ENCODE data around the gene SP8.

Gene SP8

DNA sequence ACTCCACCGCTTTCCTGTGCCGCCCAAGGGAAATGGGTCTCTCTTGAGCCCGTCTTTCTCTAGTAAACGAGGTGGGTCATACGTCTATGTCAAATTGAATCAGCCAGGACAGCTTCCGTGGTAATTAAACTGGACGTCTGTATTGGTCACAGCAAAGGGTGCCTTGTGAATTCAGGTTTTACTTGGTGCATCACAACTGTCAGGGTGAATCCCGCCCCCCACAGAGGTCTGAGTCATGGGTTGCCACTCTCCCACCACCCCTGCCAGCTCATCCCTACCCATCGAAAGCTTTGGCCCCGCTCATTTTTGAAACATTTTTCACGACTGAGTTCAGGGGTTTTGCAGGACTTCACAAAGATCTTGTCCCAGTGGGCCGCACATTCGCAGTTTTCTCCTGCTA, 8.0 kb upstream of the SP8 start:
- no peaks in the 10 kb centered on the region for H4K20me1 ChIP-seq (ENCODE audit: insufficient read depth)
- no peak overlapping the region for H3K4me3 ChIP-seq (IDR thresholded peaks at IDR 0.05; ENCODE audit: insufficient read depth, low read depth, low read length)
- H3K4me2 ChIP-seq, result no peak overlapping the region
- no peaks in the 10 kb centered on the region for H3K79me2 ChIP-seq (ENCODE audit: insufficient read depth, low read depth)
- no peak overlapping the region for H3K9ac ChIP-seq
- peaks cover 23% of the 10 kb centered on the region for H3K4me1 ChIP-seq (ENCODE audit: low read depth, poor library complexity, severe bottlenecking)
- no peaks in the 10 kb centered on the region for H3K36me3 ChIP-seq (ENCODE audit: insufficient read depth)
- H3K27me3 ChIP-seq (ENCODE audit: insufficient read depth, low read depth), result no peaks in the 10 kb centered on the region
- no peak overlapping the region for H2AFZ ChIP-seq (ENCODE audit: low read depth)
- TF ChIP-seq CTCF (conservative IDR thresholded peaks at IDR 0.05; ENCODE audit: low read depth, low read length), result no peak
- H3K27ac ChIP-seq, result no peak overlapping the region

- Histone ChIP-seq H3K4me1 (ENCODE audit: low read depth, poor library complexity, severe bottlenecking) (peaks cover 19% of the 10 kb centered on the region), H4K20me1 (ENCODE audit: insufficient read depth) (no peaks in the 10 kb centered on the region), H3K36me3 (ENCODE audit: insufficient read depth) (no peaks in the 10 kb centered on the region), H3K9ac (no peak overlapping the region), H3K27ac (no peak overlapping the region), H3K4me2 (no peak overlapping the region), H3K4me3 (IDR thresholded peaks at IDR 0.05; ENCODE audit: insufficient read depth, low read depth, low read length) (no peak overlapping the region), H2AFZ (ENCODE audit: low read depth) (no peak overlapping the region), H3K79me2 (ENCODE audit: insufficient read depth, low read depth) (no peaks in the 10 kb centered on the region), H3K27me3 (ENCODE audit: insufficient read depth, low read depth) (no peaks in the 10 kb centered on the region)
- TF ChIP-seq CTCF (conservative IDR thresholded peaks at IDR 0.05; ENCODE audit: low read depth, low read length), result no peak
Measured at GRCh38 chr7:20793694-20794394, 7.2 kb upstream of the SP8 start.

DNA sequence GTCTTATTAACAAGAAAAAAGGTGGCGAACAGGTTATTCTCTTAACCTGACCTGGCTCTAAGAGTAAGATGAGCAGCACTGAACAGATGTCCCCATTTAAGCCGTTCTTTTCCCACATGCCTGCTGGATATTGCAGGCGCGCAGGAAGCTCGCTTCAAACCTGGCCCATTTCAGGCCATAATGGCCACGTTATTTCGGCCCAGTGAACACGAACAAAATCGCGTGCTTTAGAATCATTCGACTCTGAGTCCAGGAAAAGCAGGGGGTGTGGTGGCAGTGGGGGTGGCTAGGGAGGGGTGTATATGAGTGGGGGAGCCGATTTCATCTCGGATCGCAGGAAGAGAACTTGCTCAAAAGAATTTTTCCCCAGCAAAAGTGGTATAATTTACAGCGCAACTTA, 6.6 kb upstream of the SP8 start:
- no peak overlapping the region for H3K9ac ChIP-seq
- no peak for TF ChIP-seq CTCF (conservative IDR thresholded peaks at IDR 0.05; ENCODE audit: low read depth, low read length)
- H3K27ac ChIP-seq, result no peak overlapping the region
- no peak overlapping the region for H3K4me3 ChIP-seq (IDR thresholded peaks at IDR 0.05; ENCODE audit: insufficient read depth, low read depth, low read length)
- no peaks in the 10 kb centered on the region for H4K20me1 ChIP-seq (ENCODE audit: insufficient read depth)
- no peak overlapping the region for H3K4me2 ChIP-seq
- no peaks in the 10 kb centered on the region for H3K79me2 ChIP-seq (ENCODE audit: insufficient read depth, low read depth)
- H2AFZ ChIP-seq (ENCODE audit: low read depth), result no peak overlapping the region
- H3K4me1 ChIP-seq (ENCODE audit: low read depth, poor library complexity, severe bottlenecking), result peaks cover 15% of the 10 kb centered on the region
- H3K27me3 ChIP-seq (ENCODE audit: insufficient read depth, low read depth), result no peaks in the 10 kb centered on the region
- H3K36me3 ChIP-seq (ENCODE audit: insufficient read depth), result no peaks in the 10 kb centered on the region

DNA sequence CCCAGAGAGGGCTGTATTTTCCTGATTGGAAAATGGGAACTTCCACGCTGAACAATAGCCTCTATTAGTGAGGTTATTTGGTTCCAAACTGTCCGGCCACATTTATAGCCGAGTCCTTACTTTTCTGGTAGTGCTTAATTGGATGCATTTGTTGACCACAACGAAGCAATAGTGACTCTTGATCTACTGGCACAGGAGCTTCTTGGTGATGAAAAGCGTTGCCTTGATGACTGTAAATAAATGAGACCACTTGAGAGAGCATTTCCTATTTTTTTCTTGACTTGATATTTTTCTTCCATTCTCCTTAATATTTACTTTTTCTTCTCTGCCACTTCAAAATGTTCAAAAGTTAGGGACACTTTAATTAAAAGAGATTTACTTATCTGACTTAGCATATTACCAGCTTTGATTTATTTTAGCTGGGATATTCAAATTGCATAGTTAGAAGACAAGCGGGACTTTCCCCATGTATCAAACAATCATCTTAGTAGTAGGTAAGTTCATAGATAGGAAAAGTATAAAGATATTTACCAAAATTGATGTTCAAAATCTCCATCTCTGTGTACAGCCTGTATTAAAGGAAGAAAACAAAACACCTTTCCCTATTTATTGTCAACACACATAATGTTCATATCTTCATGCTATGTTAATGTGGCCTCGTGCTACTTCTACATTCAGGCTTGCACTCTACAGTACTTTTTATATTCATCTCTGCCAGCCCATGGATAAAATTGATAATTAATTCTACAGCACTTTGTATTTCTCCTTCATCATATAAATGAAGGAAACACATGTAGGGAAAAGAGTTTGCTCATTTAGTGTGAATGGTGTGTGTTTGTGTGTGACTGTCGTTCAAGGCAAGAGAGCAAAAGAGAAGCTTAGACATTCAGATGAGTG, 5.1 kb upstream of the SP8 start:
- Histone ChIP-seq H3K79me2 (ENCODE audit: insufficient read depth, low read depth) (no peaks in the 10 kb centered on the region), H2AFZ (ENCODE audit: low read depth) (no peak overlapping the region), H3K4me1 (ENCODE audit: low read depth, poor library complexity, severe bottlenecking) (peaks cover 10% of the 10 kb centered on the region), H3K36me3 (ENCODE audit: insufficient read depth) (no peaks in the 10 kb centered on the region), H3K4me2 (no peak overlapping the region), H3K27me3 (ENCODE audit: insufficient read depth, low read depth) (no peaks in the 10 kb centered on the region; the same call in 1 of the 2 replicates), H3K9ac (no peak overlapping the region), H3K27ac (no peak overlapping the region), H3K4me3 (IDR thresholded peaks at IDR 0.05; ENCODE audit: insufficient read depth, low read depth, low read length) (no peak overlapping the region), H4K20me1 (ENCODE audit: insufficient read depth) (no peaks in the 10 kb centered on the region)
- no peak for TF ChIP-seq CTCF (conservative IDR thresholded peaks at IDR 0.05; ENCODE audit: low read depth, low read length)

Measured in KMS-11 (cell line).